ENCODE measurements around the gene AKAP17A.

AKAP17A gene

DNA sequence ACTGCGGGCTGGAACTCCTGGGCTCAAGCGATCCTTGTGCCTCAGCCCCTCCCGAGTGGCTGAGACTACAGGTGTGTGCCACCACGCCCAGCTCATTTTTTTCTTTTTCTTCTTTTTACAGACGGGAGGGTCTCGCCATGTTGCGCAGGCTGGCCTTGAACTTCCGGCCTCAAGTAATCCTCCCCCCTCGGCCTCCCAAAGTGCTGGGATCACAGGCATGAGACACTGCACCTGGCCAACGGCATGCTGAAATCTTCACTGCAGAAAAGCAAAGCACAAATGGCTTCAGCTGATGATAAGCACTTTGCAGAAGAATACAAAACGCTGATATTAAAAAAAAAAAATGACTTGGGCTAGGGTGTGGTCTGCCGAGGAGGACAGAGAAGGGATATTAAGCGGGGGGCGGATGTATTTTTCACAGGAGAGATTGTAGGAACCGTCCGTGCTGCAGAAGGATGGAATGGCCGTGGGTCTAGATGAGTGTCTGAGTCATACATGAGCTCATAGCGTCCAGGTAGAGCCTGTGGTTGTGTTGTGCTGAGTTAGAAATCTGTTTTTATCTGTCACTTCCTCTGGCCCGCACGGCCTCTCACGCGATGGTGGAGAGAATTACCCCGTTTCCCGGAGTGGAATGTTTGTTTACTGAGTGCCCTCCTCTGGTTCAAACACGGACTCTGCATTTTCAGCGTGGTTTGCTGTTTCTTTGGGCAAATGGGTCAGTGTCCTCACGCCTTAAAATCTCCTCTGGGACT is 8.5 kb upstream of the AKAP17A start:
- DNase-seq (ENCODE audit: low spot score): no peak

DNA sequence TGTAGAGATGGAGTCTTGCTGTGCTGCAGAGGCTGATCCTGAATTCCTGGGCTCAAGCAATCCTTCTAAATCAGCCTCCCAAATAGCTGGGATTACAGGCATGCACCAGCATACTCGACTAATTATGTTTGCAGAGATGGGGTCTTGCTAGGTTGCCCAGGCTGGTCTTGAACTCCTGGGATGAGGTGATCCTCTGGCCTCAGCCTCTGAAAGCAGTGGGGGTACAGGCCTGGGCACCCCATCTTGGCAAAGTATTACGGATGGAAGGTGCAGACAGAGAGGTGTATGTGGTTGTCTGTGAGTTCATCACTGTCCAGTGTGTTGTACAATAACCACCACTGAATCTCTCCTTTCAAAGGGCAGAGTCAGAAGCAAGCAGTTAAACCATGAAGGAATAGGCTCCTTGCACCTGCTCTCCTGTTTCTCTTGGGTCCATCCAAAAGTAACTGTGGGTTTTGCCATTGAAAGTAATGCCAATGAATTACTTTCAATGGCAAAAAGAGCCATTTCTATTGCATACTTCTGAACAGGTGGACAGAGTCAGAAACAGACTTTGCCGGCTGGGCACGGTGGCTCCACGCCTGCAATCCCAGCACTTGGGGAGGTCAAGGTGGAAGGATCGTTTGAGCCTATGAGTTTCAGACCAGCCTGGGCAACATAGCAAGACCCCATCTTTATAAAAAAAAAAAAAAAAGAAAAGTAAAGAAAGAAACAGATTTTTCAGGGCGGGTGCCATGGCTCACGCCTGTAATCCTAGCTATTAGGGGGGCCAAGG is 7.0 kb upstream of the AKAP17A start:
- no peak for DNase-seq (ENCODE audit: low spot score)

DNA sequence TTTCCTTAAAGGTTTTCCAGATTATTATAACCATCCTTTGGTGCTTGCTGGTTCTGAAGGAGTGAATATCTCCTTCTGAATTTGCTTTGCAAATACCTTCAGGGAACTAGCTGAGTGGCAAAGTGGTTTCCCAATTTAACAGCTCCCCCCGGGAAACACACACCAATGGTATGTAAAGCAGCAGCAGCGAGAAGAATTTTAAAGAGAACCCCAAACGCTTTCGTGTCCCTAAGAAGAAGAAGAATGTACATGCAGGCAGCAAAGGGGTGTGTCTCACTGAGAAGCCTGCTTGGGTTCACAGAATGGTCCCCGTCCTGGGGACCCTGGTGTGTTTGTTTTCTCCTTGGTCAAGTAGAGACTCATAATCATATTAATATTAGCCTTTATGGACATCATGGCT is 4.2 kb upstream of the AKAP17A start:
- DNase-seq (ENCODE audit: low spot score): no peak

DNA sequence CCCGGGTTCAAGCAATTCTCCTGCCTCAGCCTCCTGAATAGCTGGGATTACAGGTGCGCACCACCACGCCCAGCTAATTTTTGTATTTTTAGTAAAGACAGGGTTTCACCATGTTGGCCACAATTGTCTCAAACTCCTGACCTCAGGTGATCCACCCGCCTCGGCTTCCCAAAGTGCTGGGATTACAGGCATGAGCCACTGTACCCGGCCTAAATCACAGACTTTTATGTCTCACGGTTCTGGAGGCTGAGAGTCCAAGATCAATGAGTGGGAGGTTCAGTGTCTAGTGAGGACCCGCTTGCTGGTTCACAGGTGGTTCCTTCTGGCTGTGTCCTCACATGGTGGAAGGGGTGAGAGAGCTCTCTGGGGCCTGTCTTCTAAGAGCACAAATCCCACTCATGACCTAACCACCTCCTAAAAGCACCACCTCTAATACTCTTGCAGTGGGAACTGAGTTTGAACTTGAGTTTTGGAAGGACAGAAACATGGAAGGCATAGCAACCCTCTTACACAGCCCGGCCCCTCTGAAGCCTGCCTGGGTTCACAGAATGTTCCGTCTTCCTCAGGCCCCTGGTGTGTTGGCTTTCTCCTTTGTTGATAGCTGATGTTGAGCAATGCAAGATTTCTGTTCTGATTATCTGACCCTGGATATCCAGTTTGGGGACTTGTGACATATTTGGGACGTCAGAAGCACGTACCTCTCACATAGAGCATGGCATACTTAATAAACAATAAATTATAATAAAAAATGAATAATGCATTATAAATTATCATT is 1.9 kb upstream of the AKAP17A start:
- no peak for DNase-seq (ENCODE audit: low spot score)

DNA sequence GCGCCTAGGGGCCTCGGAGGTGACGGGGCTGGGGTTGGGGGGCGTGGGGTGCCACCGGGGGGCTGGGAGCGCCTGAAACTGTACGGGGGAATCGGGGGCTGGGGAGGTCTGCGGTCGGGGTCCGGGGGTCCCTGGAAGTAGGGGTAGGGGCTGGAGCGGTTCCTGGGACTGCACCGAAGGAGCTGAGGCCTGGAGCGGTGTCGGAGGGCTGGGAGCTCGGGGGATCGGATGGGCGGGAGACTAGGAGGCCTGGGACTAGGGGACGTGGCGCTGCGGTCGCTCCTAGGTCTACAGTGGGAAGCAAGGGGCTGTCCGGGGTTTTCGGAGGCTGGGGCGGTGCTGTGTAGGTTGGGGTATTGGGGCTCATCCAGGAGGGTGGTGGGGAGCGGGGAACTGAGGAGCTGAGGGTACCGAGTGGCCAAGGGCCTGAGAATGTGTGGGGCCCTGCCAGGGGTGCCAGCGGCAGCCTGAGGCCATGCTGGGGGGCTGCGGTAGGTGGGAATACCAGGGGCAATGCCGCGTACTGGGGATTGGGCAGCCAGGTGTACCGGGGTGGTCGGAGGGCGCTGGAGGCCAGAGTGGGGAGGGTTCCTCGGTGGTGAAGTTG is 562 bp downstream of the AKAP17A start:
- no peak for DNase-seq (ENCODE audit: low spot score)

DNA sequence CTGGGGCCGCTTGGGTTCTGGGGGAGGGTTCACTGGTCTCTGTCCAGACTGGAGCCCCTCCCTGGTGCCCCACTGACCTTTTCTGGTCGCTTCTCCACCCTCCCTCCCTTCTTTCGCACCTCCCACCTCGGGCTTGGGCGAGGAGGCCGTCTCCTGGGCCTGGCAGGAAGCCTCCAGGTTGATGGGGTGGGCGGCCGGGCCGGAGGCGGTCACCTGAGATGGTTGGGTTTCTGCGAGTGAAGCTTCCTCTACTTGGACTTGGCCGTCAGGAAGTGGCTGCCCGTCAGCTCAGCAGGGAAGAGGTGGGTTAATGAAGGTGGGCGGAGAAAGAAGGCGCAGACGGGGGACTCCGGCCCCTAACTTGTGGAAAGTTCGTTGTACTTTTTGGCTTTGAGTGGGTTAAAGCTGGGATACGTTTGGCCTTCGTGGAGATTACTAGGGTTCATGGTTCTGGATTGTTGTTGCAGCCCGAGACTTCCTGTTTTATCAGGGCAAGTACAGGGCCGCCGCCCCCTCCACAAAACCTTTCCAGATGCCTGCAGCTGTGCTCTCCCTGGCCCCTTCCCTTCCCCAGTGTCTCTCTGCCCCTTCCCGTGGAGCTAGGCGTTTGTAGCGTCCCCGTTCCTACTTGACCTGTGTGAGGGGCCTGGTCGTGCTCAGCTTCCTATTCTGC is 1.2 kb downstream of the AKAP17A start:
- no peak for DNase-seq (ENCODE audit: low spot score)

DNA sequence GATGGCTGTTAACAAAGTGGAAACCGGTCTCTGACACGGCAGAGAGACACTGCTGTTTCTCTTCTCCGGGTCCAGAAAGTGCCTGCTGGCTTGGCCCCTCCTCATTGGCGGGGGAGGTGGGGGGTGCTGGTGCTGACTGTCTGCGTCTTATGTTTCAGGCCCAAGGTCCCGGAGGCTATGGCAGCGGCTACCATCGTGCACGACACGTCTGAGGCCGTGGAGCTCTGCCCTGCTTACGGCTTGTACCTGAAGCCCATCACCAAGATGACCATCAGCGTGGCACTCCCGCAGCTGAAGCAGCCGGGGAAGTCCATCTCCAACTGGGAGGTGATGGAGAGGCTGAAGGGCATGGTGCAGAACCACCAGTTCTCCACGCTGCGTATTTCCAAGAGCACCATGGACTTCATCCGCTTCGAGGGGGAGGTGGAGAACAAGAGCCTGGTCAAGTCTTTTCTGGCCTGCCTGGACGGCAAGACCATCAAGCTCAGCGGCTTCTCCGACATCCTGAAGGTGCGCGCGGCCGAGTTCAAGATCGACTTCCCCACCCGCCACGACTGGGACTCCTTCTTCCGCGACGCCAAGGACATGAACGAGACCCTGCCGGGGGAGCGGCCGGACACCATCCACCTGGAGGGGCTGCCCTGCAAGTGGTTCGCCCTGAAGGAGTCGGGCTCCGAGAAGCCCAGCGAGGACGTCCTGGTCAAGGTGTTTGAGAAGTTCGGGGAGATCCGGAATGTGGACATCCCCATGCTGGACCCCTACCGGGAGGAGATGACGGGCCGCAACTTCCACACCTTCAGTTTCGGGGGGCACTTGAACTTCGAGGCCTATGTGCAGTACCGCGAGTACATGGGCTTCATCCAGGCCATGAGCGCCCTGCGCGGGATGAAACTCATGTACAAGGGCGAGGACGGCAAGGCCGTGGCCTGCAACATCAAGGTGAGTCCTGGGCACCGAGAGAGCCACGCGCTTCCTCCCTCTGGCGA is 2.2 kb downstream of the AKAP17A start:
- DNase-seq (ENCODE audit: low spot score): no peak

DNA sequence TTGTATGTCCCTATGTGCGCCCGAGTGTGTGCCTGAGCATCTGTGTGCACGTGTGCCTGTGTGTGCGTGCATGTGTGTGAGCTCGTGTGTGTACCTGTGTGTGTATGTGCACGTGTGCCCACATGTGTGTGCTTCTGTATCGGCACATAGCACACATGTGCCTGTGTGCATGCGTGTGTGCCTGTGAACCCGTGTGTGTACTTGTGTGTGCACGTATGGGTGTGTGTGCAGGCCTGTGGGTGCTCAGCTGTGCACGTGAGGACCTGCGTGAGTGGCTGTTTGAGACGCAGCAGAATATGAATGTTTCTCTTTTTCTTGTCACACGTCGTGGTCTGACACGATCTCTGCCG is 4.3 kb downstream of the AKAP17A start:
- DNase-seq (ENCODE audit: low spot score): no peak

DNA sequence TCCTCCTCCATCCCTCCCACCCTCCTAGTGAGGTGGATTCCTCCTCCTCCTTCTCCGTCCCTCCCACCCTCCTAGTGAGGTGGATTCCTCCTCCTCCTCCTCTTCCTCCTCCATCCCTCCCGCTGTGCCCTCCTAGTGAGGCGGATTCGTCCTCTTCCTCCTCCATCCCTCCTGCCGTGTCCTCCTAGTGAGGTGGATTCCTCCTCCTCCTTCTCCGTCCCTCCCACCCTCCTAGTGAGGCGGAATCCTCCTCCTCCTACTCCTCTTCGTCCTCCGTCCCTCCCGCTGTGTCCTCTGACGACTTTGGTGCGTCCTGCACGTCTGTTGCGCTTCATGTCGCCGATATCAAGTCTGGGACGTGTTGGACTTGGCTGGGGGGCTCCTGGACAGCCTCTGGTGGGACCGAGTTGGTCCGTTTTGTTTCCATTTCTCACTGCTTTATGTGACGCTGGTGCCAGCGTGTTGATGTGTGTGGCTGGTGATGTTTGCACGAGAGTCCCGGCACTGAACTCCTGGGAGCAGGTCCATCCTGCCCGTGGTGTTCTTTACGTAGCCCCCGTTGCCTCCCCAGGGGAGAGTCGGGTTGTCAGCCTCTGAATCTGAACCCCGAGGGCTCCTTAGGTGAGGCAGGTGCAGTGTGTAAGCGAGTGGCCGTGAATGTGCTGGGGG is 5.4 kb downstream of the AKAP17A start:
- DNase-seq (ENCODE audit: low spot score): no peak

DNA sequence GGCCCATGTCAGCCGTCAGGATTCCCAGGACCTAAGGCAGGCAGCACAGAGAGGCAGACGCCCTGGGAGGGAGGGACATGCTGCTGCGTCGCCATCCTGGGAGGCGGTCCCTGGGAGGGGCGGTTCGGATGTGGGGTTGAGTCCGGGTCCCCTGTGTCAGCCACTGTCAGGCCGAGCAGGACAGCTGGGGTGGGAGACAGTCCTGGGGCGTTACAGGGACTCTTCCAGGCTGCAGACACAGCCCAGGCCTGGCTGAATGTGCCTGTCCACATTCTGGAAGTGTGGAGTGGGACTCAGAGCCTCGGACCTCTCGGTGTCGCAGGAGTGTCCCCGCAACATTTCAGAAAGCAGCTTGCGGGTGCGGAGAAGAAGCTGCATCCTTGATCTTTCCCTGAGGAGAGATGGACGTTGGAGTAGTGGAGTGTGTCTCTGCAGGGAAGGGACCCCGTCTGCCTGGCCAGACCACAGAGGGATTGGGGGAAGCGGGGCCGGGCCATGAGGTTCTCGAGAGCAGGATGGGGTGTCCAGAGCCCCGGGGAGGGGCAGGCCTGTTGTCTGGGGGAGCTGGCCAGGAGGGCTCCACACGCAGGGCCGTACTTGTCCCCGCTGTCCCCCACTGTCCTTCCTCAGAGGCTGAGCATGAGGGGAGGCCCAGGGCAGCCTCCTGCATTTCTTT is 6.1 kb downstream of the AKAP17A start:
- DNase-seq (ENCODE audit: low spot score): no peak

DNA sequence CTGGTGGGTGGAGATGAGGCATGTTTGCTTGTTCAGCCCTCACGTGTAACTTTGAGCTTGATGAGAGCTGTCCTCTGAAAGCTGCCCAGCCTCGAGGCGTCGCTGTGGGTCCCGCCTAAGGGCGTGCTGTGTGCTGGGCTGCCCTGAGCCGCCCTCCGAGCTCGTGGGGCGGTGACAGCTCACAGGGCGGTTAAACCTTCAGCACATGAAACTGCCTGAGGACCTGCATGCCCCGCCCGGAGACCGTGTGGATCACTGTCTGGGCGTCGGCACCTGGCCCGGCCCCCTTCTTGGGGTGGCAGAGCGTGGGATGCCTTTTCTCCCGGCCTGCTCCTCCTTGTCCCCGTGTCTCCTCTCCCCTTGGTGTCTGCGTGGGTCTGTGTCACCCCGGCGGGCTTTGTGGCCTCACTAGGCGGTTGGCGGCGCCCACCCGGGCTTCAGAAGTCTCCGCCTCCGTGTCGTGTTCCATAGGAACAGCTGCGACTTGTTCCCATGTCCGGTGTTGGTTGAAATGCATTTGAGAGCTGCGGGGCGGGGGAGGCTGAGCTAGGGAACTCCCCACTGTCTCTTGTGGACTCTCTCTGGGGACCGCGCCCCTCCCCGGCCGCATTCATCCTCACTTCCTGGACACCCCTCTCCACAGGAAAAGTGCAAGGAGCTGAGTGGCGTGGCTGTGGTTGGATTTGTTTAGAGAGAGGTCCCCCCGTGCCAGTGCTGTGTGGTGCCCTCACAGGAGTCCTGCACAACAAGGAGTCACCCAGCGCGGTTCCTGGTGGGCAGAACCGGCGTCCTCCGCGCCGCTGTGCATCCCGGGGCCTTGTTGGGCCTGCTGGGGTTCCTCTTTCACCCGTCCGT is 6.8 kb downstream of the AKAP17A start:
- no peak for DNase-seq (ENCODE audit: low spot score)

DNA sequence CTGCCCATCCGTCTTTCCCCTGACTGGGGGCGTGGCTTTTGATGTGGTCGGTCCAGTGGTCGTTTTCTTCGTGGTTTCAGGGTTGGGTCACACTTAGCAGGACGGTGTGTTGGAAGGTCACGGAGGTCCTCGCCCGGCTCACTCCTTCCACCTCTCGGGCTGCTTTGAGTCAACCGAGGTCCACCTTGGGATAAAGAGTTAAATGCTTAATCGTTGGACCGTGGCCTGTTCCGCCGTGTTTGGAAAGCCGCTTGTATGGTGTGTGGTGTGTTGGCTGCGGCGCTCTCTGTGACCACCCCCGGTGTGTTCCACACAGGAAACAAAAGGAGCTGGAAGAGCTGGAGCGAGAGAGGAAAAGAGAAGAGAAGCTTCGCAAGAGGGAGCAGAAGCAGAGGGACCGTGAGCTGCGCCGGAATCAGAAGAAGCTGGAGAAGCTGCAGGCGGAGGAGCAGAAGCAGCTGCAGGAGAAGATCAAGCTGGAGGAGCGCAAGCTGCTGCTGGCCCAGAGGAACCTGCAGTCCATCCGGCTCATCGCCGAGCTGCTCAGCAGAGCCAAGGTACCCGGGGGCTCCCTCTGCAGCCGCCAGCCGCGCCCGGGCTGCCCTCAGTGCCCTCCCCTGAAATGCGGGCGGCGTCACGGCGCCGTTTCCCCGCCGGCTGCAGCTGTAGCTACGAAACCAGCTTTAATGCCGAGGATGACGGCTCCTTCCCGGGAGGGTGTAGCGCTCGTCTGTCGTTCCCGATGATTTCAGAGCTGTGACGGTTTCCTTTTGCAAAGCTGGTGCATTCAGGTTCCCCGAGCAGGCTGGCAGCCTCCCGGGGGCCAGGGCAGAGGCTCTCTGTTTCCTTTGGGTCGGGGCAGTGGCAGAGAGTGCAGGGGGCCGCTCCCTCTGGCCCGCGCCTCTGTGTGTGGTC is 7.7 kb downstream of the AKAP17A start:
- no peak for DNase-seq (ENCODE audit: low spot score)

DNA sequence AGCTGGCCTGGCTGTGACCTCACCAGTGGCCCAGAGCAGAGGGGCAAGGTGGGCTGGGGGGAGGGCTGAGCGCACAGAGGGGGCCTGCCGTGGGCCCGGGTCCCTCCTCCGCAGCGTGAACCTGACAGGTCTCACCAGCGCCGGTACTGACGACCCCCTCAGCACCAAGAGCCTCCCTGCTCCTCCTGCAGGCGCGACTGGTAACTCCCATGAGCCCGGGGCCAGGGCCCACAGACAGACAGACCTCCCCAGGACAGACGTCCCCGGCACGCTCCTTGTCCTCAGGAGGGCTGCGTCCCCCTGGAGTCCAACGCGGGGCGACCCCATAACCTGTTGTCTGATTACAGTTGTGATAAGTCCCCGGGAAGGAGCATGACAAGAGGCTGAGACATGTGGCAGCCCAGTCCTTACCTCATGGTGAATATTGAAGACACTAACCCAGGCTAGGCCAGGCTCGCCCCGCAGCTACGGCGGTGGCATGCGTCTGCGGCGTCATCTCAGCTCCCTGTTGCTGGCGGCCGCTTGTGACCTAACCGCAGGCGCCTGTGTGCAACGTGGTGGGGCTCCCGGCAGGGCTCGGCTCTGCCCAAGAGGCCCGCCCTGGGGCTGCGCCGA is 8.5 kb downstream of the AKAP17A start:
- no peak for DNase-seq (ENCODE audit: low spot score)

DNA sequence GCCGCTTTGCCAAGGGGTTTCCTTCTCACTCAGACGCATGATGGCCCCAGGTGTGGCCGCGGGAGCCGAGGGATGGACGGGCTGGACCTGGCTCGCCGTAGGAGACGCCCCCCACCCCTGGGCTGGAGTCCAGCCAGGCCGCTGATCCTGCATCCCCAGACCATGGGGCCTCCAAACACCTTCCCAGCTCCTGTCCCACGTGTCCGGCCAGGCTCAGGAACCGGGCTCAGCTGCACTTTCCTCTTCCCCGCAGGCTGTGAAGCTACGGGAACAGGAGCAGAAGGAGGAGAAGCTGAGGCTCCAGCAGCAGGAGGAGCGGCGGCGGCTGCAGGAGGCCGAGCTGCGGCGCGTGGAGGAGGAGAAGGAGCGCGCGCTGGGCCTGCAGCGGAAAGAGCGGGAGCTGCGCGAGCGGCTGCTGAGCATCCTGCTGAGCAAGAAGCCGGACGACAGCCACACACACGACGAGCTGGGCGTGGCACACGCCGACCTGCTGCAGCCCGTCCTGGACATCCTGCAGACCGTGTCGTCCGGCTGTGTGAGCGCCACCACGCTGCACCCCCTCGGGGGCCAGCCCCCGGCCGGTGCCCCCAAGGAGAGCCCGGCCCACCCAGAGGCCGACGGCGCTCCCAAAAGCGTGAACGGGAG is 9.1 kb downstream of the AKAP17A start:
- no peak for DNase-seq (ENCODE audit: low spot score)

DNA sequence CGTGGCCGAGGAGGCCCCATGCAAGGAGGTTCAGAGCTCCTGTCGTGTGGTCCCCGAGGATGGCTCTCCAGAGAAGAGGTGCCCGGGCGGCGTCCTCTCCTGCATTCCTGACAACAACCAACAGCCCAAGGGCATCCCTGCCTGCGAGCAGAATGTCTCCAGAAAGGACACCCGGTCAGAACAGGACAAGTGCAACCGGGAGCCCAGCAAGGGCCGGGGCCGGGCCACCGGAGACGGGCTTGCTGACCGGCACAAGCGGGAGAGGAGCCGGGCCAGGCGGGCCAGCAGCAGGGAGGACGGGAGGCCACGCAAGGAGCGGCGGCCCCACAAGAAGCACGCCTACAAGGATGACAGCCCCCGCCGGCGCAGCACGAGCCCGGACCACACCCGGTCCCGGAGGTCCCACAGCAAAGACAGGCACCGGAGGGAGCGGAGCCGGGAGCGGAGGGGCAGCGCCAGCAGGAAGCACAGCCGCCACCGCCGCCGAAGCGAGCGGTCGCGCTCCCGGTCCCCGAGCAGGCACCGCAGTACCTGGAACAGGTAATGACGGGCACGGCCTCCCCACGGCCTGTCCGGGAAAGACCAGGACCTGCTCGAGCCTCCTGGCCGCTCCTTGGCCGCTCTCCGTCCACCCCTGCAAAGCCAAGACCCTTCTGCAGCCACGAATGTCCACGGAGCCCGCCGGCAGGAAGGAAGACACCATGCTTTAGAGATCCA is 9.8 kb downstream of the AKAP17A start:
- no peak for DNase-seq (ENCODE audit: low spot score)

DNA sequence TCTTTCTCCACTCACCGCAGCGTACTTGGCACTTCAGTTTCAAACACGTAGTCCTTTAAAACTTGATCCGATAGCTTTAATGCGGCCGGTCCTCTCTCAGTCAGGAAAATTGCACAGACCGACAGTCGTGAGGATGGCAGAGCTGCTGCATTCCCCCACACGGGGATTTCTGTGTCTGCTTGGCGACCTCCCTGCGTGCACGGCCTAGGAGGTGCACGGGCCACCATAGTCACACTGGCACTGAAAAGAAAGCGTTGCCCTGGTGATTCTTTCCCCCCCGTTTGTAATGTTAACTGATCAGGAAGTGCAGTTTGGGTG is 10.3 kb downstream of the AKAP17A start:
- no peak for DNase-seq (ENCODE audit: low spot score)
